CD4-positive, alpha-beta T cell treated with Interleukin-6 at 100 ng/mL for 8 hours (primary cell): ENCODE results near the gene COA5.

Source experiments
- DNase-seq: peaks from one replicate; pipeline ENCODE4 v3.0.0-alpha.2; 2020; ENCODE audit warnings: mixed read lengths, low spot score

COA5 gene

DNA sequence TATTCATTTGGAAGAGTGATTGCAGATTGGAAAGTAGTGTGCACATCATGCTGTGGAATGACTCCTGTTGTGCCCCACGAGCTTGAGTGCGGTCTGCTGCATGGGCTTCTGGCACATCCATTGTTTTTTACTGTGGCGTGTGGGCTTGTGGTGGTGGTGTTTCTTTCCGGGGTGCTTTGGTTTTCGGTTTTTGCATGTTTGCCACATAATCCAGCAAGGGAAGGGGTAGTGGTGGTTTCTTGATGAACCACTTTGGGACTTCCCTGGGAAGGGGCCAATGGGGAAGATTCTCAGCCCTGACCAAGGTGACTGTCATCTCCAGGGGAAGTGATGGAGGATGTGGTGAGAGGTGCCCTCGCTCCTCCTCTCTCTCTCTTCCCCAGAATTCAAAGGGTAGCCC is 57.0 kb downstream of the COA5 start:
- peak; percentile 9 for DNase-seq

DNA sequence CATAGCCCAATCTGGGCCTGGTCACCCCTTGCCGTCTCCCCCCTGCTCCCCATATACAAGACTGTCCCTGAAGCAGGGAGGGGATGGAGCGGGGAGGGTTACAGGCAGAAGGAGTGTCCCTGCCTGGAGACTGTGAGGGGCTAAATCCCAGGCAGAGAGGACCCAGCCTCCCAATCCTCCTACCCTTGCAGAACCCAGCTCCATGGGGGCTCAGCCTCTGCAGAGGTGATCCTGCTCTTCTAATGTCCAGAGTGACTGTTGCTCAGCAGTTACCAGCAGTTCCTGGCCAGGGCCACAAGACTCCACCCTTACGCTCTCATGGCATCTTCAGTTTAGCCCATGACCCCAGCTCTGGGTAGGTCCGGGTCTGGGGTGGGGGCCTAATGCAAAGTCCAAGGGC is 58.1 kb downstream of the COA5 start:
- DNase-seq: no peak
